Measurements from ENCODE around the gene STS.
A peak's percentile ranks its signal among the peaks of the same experiment; 100 is the strongest.

The STS gene

GRCh38 chrX:7149411-7149810 is 1.9 kb downstream of the STS start:
- no peak overlapping the region for H3K27ac ChIP-seq
- TF ChIP-seq CTCF (conservative IDR thresholded peaks at IDR 0.05) (no peak), ZFX (IDR thresholded peaks at IDR 0.05) (no peak)

- no peak overlapping the region for H3K27ac ChIP-seq
Observed at GRCh38 chrX:7153231-7153630, 5.7 kb downstream of the STS start.

GRCh38 chrX:7154041-7154597 is 6.6 kb downstream of the STS start:
- H3K27ac ChIP-seq, result peak overlapping the region; percentile 65
- TF ChIP-seq CTCF (conservative IDR thresholded peaks at IDR 0.05) (no peak), ZFX (IDR thresholded peaks at IDR 0.05) (no peak)

More at GRCh38 chrX:7153231-7153630, 5.7 kb downstream of the STS start:
- TF ChIP-seq CTCF (conservative IDR thresholded peaks at IDR 0.05) (no peak), ZFX (IDR thresholded peaks at IDR 0.05) (no peak)

- TF ChIP-seq ZFX (IDR thresholded peaks at IDR 0.05) (no peak), CTCF (conservative IDR thresholded peaks at IDR 0.05) (no peak)
- no peak overlapping the region for H3K27ac ChIP-seq
Observed at GRCh38 chrX:7155163-7155562, 7.7 kb downstream of the STS start.

DNA sequence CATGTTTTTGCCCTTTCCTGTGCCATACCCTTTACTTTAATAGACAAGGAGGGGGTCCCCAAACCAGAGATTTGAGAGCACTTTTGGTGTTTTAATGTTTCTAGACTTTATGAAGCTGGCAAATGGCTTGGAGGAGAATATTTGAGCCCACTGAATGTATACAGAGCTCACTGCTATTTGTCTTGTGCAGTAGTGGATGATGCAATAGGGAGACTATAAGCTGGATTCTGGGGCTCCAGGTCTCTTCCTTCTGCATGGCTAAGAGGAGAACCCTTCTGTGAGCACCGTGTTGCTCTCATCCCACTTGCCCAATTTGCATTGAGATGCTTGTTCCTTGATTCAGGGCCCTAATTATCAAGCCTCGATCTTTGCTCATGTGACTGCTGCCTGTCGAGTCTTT is 9.4 kb downstream of the STS start:
- no peak for TF ChIP-seq ZFX (IDR thresholded peaks at IDR 0.05)
- TF ChIP-seq CTCF (conservative IDR thresholded peaks at IDR 0.05), result no peak
- no peak overlapping the region for H3K27ac ChIP-seq

DNA sequence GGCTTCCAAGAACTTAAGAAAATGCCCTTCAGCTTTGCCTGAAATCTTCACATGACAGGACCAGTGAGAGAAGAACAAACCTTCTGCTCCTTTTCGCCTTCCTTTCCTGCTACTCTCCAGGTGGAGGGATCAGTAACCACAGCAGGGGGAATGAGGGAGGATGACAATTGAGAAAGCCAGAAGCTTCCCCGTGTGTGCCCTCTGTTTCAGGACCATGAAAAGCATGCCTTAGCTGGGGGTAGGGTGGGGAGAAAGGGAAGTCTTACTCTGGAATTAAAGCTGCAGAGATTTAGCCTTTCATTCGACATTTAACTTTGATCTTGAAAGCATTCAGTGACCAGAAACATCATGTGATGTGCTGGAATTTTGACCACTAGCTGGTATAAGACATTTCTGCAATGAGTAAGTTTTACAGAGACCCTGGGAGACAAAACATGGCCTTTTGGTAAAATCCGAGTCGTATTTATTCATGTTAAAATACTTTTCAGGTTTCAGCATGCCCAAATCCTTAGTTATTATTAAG is 11.0 kb downstream of the STS start:
- no peak overlapping the region for H3K27ac ChIP-seq
- TF ChIP-seq ZFX (IDR thresholded peaks at IDR 0.05) (no peak), CTCF (conservative IDR thresholded peaks at IDR 0.05) (no peak)

DNA sequence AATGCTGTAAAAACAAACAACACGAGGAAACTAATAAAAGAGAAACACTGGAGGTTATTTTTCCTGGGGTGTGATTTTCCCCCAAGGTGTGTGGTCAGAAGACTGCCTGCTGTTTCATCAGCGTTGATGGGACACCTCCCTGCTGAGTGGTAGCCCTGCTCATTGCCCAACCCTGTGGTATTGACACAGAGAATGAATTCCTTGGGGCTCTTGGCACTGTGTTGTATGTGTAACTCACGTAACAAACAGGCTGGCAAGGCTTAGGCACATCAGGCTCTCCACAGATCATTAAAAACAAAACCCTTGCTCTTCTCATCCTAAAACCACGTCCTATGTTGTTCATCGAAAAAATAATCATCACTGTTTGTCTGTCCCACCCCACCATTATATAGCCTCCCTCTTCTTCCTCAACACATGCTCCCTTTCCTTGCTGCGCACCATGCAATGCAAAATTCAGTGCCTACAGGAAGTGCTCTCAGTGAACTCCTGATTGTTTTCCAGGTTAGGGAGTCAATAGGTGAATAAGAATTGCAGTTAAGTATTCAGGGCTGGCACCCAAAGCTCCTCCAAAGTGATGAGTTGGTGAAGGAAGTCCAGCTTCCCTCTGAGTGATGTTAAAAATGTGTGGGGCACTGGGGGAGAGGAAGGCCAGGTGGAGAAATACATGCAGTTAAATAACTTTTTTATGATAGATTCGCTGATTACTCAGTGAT is 11.8 kb downstream of the STS start:
- TF ChIP-seq CTCF (conservative IDR thresholded peaks at IDR 0.05) (no peak), ZFX (IDR thresholded peaks at IDR 0.05) (no peak)
- no peak overlapping the region for H3K27ac ChIP-seq

All from C4-2B (cell line).